K562 (cell line): Measurements from ENCODE around the gene DCAF4. TPM values are rescaled to one million over a fixed set of nuclear protein-coding genes. Genes with fewer than 3 reads are reported as not detected.

Source experiments
- ATAC-seq: fragments of 200-7000 bp; cut with Tn5 transposase; 3 replicates; pipeline ENCODE4 v1.9.1; 2020; ENCODE audit warnings: moderate library complexity
- BruUV-seq: library from RNA; stranded (reverse); fragments of 400-500 nt; replicated peaks from 2 replicates; lab custom pipeline; 2021; lab: Mats Ljungman, UMichigan
- CTCF ChIA-PET: fragments of 300-600 bp; formaldehyde crosslinking; extraction: SDS; loops from one replicate; lab custom pipeline; 2021; ENCODE audit warnings: low intra/inter-chr PET ratio; lab: Yijun Ruan, JAX
- POLR2A ChIA-PET: fragments of 300-600, 350-650 bp; sonication (Branson Sonifier 250); formaldehyde crosslinking; extraction: SDS; loops from one replicate; lab custom pipeline; 2021; ENCODE audit warnings: antibody characterized with exemption, inconsistent platforms; lab: Yijun Ruan, JAX
- DNase-seq, 4 experiments: peaks; one replicate each; pipeline versions ENCODE4 v3.0.0 to v3.0.0-alpha.2; 2011 to 2018; ENCODE audit warnings: low spot score in 3 of 4, mixed read lengths in 3 of 4; ENCODE audit errors: extremely low read depth in 1 of 4
- FAIRE-seq: peaks from 2 replicates; lab custom pipeline; 2011; peaks lifted over from hg19 to GRCh38; lab: Jason Lieb, UNC
- H2AFZ ChIP-seq: 2 replicates; pipeline ENCODE4 v1.6.0; 2011; ENCODE audit warnings: low read depth, low read length, control low read depth, inconsistent platforms
- H3K27ac ChIP-seq: fragments of 200-600 bp; 3 replicates; pipeline ENCODE4 v1.8.0; 2011; ENCODE audit warnings: low read depth, mild to moderate bottlenecking, control low read depth, inconsistent platforms, low read length, moderate library complexity, mixed read lengths; ENCODE audit errors: extremely low read depth
- H3K27me3 ChIP-seq, 2 experiments: fragments of 300-600 bp in 1 of 2; 2 replicates in 1 of 2; 3 replicates in 1 of 2; pipeline versions ENCODE4 v1.6.0 to v1.8.0; 2011; ENCODE audit warnings: inconsistent platforms in 2 of 2, low read length in 2 of 2, mild to moderate bottlenecking in 1 of 2, mixed read lengths in 1 of 2, moderate library complexity in 1 of 2; ENCODE audit not compliant: control insufficient read depth in 2 of 2, insufficient read depth in 2 of 2
- H3K36me3 ChIP-seq: fragments of 300-600 bp; 3 replicates; pipeline ENCODE4 v1.8.0; 2011; ENCODE audit warnings: mild to moderate bottlenecking, low read length, inconsistent platforms; ENCODE audit not compliant: control insufficient read depth, insufficient read depth
- H3K4me1 ChIP-seq, 2 experiments: fragments of 200-600 bp in 1 of 2; replicated peaks in 1 of 2; 2 replicates in 1 of 2; 3 replicates in 1 of 2; pipeline versions ENCODE4 v1.5.1 to v1.8.0; 2011; ENCODE audit warnings: inconsistent platforms in 2 of 2, low read length in 2 of 2, mild to moderate bottlenecking in 1 of 2, mixed read lengths in 1 of 2, moderate library complexity in 1 of 2; ENCODE audit not compliant: control insufficient read depth in 2 of 2, insufficient read depth in 2 of 2
- H3K4me2 ChIP-seq: 2 replicates; pipeline ENCODE4 v1.6.1; 2011; ENCODE audit warnings: low read length, control low read depth, inconsistent platforms, mixed read lengths; ENCODE audit not compliant: insufficient read depth
- H3K4me3 ChIP-seq: fragments of 200-600 bp; sonication (generic), shearing (Covaris generic); 2 replicates; pipeline ENCODE4 v1.5.1; 2016; ENCODE audit warnings: control low read depth, inconsistent platforms
- H3K79me2 ChIP-seq: fragments of 200-600 bp; 3 replicates; pipeline ENCODE4 v1.8.0; 2011; ENCODE audit warnings: low read length, inconsistent platforms; ENCODE audit not compliant: control insufficient read depth, insufficient read depth
- H3K9ac ChIP-seq, 2 experiments: 2 replicates each; pipeline versions ENCODE4 v1.6.0 to v1.6.1; 2011; ENCODE audit warnings: low read depth in 2 of 2, low read length in 2 of 2, control low read depth in 1 of 2, inconsistent platforms in 1 of 2, mild to moderate bottlenecking in 1 of 2, mixed read lengths in 1 of 2; ENCODE audit not compliant: insufficient read depth in 1 of 2
- H3K9me1 ChIP-seq: one replicate; pipeline ENCODE4 v1.6.0; 2011; ENCODE audit warnings: inconsistent platforms, mild to moderate bottlenecking, low read length, moderate library complexity; ENCODE audit not compliant: control insufficient read depth, insufficient read depth
- H3K9me3 ChIP-seq: replicated peaks from 2 replicates; pipeline ENCODE4 v1.5.1; 2011; ENCODE audit warnings: low read depth, low read length, inconsistent platforms; ENCODE audit not compliant: control insufficient read depth, insufficient read depth
- H4K20me1 ChIP-seq: replicated peaks from 2 replicates; pipeline ENCODE4 v1.6.1; 2011; ENCODE audit warnings: low read length, inconsistent platforms, mixed read lengths; ENCODE audit not compliant: control insufficient read depth, insufficient read depth
- BACH1 ChIP-seq: fragments of 200-800 bp; sonication (Bioruptor generic); IDR thresholded peaks from 2 replicates; pipeline ENCODE4 v1.6.1; 2016; ENCODE audit warnings: missing genetic modification characterization, missing compliant biosample characterization
- CBX5 ChIP-seq: IDR thresholded peaks from 2 replicates; pipeline ENCODE4 v1.6.1; 2014; ENCODE audit warnings: low read depth, borderline replicate concordance
- MEIS2 ChIP-seq: fragments of 450-650 bp; IDR thresholded peaks from 2 replicates; pipeline ENCODE4 v1.6.1; 2014; ENCODE audit warnings: mild to moderate bottlenecking; ENCODE audit not compliant: partially characterized antibody
- NCOA1 ChIP-seq: fragments of 450-650 bp; IDR thresholded peaks from 2 replicates; pipeline ENCODE4 v1.6.1; 2016; ENCODE audit warnings: low read depth
- NONO ChIP-seq, 2 experiments: fragments of 200-400 bp in 1 of 2; fragments of 450-650 bp in 1 of 2; formaldehyde crosslinking in 1 of 2; IDR thresholded peaks; 2 replicates each; pipeline ENCODE4 v1.6.1; 2017; ENCODE audit warnings: low read depth in 2 of 2, mild to moderate bottlenecking in 2 of 2, moderate library complexity in 2 of 2, low read length in 1 of 2
- NR1H2 ChIP-seq: sonication (generic); formaldehyde crosslinking; IDR thresholded peaks from 2 replicates; pipeline ENCODE4 v1.4.0; 2020; ENCODE audit warnings: mild to moderate bottlenecking, missing genetic modification reagents
- POLR3A ChIP-seq: IDR thresholded peaks from 2 replicates; pipeline ENCODE4 v1.6.1; 2011; ENCODE audit warnings: borderline replicate concordance, mild to moderate bottlenecking, moderate library complexity; ENCODE audit not compliant: insufficient read length, insufficient read depth; ENCODE audit errors: extremely low read depth
- RCOR1 ChIP-seq, 2 experiments: IDR thresholded peaks; 2 replicates each; pipeline ENCODE4 v1.6.1; 2012; ENCODE audit warnings: low read depth in 2 of 2, low read length in 2 of 2, borderline replicate concordance in 1 of 2, improper control_type of control experiment in 1 of 2
- STAT5A ChIP-seq: IDR thresholded peaks from 2 replicates; pipeline ENCODE4 v1.6.1; 2012; ENCODE audit warnings: low read length, inconsistent platforms, borderline replicate concordance
- ZNF668 ChIP-seq: fragments of 250-450 bp; sonication (Bioruptor Pico); IDR thresholded peaks from 2 replicates; pipeline ENCODE4 v1.8.0; 2022; ENCODE audit warnings: mild to moderate bottlenecking, inconsistent platforms
- WGBS: fragments of 100-300 bp; shearing (Covaris generic); methylation state at CpG from one replicate; pipeline ENCODE4 v1.1.6; 2016; ENCODE audit warnings: low coverage, mixed read lengths; ENCODE audit not compliant: insufficient coverage; ENCODE audit errors: missing lambda C conversion rate; 5-methylcytosine and 5-hydroxymethylcytosine counted together
- in situ Hi-C: fragments of 300-500 bp; cut with MboI; formaldehyde crosslinking; loops from 4 replicates; pipeline ENCODE4 v1.15.0; 2018; ENCODE audit warnings: inconsistent platforms, mixed read lengths
- intact Hi-C: fragments of 100-400 bp; cut with micrococcal nuclease; formaldehyde crosslinking; loops from 2 replicates; pipeline ENCODE4 v1.14.2; 2022
- polyA plus RNA-seq, 8 experiments: library from polyadenylated mRNA; depleted of rRNA in 4 of 8; stranded (reverse) in 5 of 8; unstranded in 3 of 8; fragments of >200 nt; fragmentation: Nextera tagmentation in 2 of 8; fragmentation: Illumina TruSeq in 1 of 8; extraction: Ambion mirVana in 2 of 8; extraction: Trizol in 1 of 8; gene quantifications; 2 replicates each; pipeline versions ENCODE4 v1.2.1 to v1.2.3, GENCODE V29; 2011 to 2014; ENCODE audit warnings: inconsistent platforms in 1 of 8, missing spikeins in 1 of 8
- total RNA-seq, 7 experiments: library from RNA; depleted of rRNA in 6 of 7; stranded (reverse); fragments of >200 nt in 6 of 7; fragmentation: Illumina TruSeq in 2 of 7; extraction: Trizol in 2 of 7; gene quantifications; 2 replicates each; pipeline versions ENCODE4 v1.2.1 to v1.2.3, GENCODE V29; 2011 to 2021; ENCODE audit warnings: low replicate concordance in 1 of 7
- TF ChIP-seq, protein P1 (sequence below): fragments of 250-450 bp; sonication (Bioruptor Pico); IDR thresholded peaks from 2 replicates; pipeline ENCODE4 v1.8.0; 2021; ENCODE audit warnings: mild to moderate bottlenecking, moderate library complexity

Gene DCAF4
- total and polyA plus RNA-seq, 9 of the 15 experiments (the other 6 are each of a cell fraction or from before 2014, with no cell fraction given), result 2.7 to 49.2 (median 22.9) TPM

- TF ChIP-seq NCOA1 (no peak), ZNF668 (CRISPR knock-in tag) (no peak), MEIS2 (no peak), NR1H2 (no peak), CBX5 (no peak), RCOR1 (IDR thresholded peaks at IDR 0.05; ENCODE audit: borderline replicate concordance in 1 of 2, low read depth in 2 of 2, low read length in 2 of 2) (no peak), STAT5A (no peak), BACH1 (tag) (no peak), POLR3A (no peak), NONO (IDR thresholded peaks at IDR 0.05; ENCODE audit: low read depth in 2 of 2, low read length in 1 of 2) (no peak)
- TF ChIP-seq, protein P1, sequence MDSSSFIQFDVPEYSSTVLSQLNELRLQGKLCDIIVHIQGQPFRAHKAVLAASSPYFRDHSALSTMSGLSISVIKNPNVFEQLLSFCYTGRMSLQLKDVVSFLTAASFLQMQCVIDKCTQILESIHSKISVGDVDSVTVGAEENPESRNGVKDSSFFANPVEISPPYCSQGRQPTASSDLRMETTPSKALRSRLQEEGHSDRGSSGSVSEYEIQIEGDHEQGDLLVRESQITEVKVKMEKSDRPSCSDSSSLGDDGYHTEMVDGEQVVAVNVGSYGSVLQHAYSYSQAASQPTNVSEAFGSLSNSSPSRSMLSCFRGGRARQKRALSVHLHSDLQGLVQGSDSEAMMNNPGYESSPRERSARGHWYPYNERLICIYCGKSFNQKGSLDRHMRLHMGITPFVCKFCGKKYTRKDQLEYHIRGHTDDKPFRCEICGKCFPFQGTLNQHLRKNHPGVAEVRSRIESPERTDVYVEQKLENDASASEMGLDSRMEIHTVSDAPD (CRISPR knock-in tag), result no peak
- TF ChIP-seq, all 486 proteins: peak for 0
- in situ Hi-C loops, result no loop called here
- Histone ChIP-seq H4K20me1 (peaks cover 4% of the 10 kb centered on the region; the same call in 1 of the 2 replicates), H3K4me3 (no peak overlapping the region), H3K27ac (no peak overlapping the region), H2AFZ (no peak overlapping the region), H3K79me2 (no peaks in the 10 kb centered on the region), H3K9ac (no peak overlapping the region), H3K9me3 (no peaks in the 10 kb centered on the region), H3K36me3 (peaks cover 4% of the 10 kb centered on the region; the same call in 1 of the 3 replicates), H3K4me1 (no peaks in the 10 kb centered on the region; a peak in 1 of 5 replicates), H3K4me2 (no peak overlapping the region), H3K27me3 (no peaks in the 10 kb centered on the region), H3K9me1 (no peaks in the 10 kb centered on the region)
- FAIRE-seq (no peak), ATAC-seq (no peak), DNase-seq (no peak)
- CTCF ChIA-PET, result no interaction called here
- no TSS peak for BruUV-seq
- 100% methylated on average over 1 of the region's 2 CpGs for WGBS
- POLR2A ChIA-PET, result interaction anchor here (1.1 kb wide), 2 partner anchors 49 to 73 kb away, joined by 3 read pairs; no protein-coding TSS in a partner anchor
- intact Hi-C loops, result no loop called here
These were observed 72.1 kb downstream of the DCAF4 start for GRCh38 chr14:72998252-72998903.
